ENCODE data around the gene DNAJC27.

The DNAJC27 gene

GRCh38 chr2:24903161-24904103 lies 68.3 kb downstream of the DNAJC27 start:
- no peak for DNase-seq

DNA sequence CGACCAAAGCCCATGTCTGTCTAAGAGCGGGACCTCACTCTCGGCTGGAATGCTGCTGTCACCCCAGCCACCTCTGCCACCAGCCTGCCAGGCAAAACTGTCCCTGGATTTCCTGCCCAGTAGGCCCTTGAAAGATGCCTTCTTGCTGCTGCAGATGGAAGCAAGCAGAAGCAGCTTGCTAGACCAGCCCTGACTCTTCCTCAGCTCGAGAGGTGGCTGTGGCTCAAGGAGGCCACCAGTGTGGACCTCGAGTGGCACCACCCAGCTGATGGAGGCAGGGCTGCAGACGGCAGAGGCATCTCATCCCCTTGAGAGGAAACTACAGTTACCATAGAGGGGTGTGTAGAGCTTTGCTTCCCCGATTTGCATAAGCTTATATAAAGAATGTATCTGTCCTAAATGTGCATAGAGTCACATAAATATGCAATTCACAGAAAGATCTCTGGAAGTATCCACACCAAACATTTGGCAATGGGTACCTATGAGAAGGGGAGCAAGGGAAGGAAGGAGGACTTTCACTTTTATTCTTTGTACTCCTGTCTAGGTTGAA lies 72.3 kb downstream of the DNAJC27 start:
- DNase-seq = no peak

DNA sequence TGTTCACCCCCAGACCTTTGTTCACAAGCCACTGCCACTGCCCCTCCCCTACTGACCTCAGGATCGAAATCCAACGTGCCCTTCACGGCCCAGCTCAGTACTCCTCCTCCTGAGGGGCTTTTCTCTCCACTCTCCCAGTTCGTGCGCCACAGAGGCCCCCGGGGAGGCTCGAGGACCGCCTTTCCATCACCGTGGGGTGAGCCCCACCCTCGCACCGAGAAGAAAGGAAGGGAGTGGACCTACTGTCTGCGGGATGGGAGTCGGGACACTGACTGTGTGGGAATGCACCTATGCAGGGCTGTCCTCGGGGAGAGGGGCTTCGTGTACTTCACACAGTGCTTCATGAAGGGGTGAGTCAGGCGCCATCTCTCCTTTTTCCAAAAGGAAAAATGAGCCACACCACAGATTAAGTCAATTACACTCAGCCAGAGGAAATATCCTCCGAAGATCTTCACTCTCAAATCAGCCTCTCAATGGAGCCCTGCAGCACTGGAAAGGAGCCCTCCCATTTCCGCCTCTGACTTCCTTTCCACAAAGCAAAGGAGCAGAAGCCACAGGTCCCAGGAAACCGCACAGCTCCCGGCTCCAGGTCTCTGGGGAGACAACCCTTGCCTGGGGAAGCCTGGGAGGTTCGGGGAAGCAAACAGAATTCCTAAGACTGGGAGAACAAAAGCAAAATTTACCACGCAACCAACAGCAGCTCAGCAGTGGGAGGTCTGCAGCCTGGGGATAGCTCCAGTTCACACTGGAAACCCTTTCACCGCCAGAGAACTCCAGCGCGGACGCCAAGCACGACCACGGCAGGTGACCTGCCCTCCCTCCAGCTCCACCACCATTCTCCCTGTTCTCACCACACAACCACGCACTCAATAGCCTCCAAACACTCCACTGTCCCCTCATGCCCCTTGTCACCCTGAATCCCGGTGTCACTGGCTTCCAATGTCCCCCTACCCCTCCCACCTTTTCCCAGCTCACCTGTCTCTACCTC lies 73.3 kb downstream of the DNAJC27 start:
- DNase-seq = no peak

GRCh38 chr2:24894750-24895149 lies 77.0 kb downstream of the DNAJC27 start:
- DNase-seq = no peak

GRCh38 chr2:24893934-24894333 lies 77.8 kb downstream of the DNAJC27 start:
- no peak for DNase-seq

All from midbrain (tissue), 1 donor.